Smooth muscle cell (in vitro differentiated cells): ENCODE measurements around the gene TRIM29. TPM values are rescaled to one million over a fixed set of nuclear protein-coding genes. Genes with fewer than 3 reads are reported as not detected.

ENCODE experiments used
- DNase-seq: peaks from one replicate; lab custom pipeline; 2025; ENCODE audit not compliant: unreplicated experiment; lab: John Stamatoyannopoulos, UW
- H2AFZ ChIP-seq: fragments of 200-600 bp; sonication (generic); 2 replicates; pipeline ENCODE4 v1.6.0; 2016; ENCODE audit warnings: antibody characterized with exemption, low read depth, mild to moderate bottlenecking
- H3F3A ChIP-seq: fragments of 200-600 bp; sonication (generic); 2 replicates; pipeline ENCODE4 v1.6.0; 2017; ENCODE audit warnings: antibody characterized with exemption, low read depth
- H3K27ac ChIP-seq: fragments of 200-600 bp; sonication (generic); 2 replicates; pipeline ENCODE4 v1.5.1; 2016; ENCODE audit warnings: low read depth, mild to moderate bottlenecking
- H3K27me3 ChIP-seq: fragments of 200-600 bp; sonication (generic); 2 replicates; pipeline ENCODE4 v1.6.1; 2016; ENCODE audit warnings: low read depth, mild to moderate bottlenecking
- H3K36me3 ChIP-seq: fragments of 200-600 bp; sonication (generic); 2 replicates; pipeline ENCODE4 v1.5.1; 2016; ENCODE audit warnings: low read depth
- H3K4me1 ChIP-seq: fragments of 200-600 bp; sonication (generic); 2 replicates; pipeline ENCODE4 v1.5.1; 2016; ENCODE audit warnings: low read depth
- H3K4me2 ChIP-seq: fragments of 200-600 bp; sonication (generic); 2 replicates; pipeline ENCODE4 v1.6.0; 2016; ENCODE audit warnings: mild to moderate bottlenecking
- H3K4me3 ChIP-seq: fragments of 200-600 bp; sonication (generic); 2 replicates; pipeline ENCODE4 v1.5.1; 2016; ENCODE audit warnings: mild to moderate bottlenecking
- H3K79me2 ChIP-seq: fragments of 200-600 bp; sonication (generic); 2 replicates; pipeline ENCODE4 v1.6.0; 2016; ENCODE audit warnings: low read depth, mild to moderate bottlenecking
- H3K9ac ChIP-seq: fragments of 200-600 bp; sonication (generic); 2 replicates; pipeline ENCODE4 v1.6.0; 2016; ENCODE audit warnings: low read depth
- H3K9me3 ChIP-seq: fragments of 200-600 bp; sonication (generic); replicated peaks from 2 replicates; pipeline ENCODE4 v1.5.1; 2016; ENCODE audit warnings: low read depth
- H4K20me1 ChIP-seq: fragments of 200-600 bp; sonication (generic); 2 replicates; pipeline ENCODE4 v1.6.0; 2016; ENCODE audit warnings: low read depth
- CTCF ChIP-seq: fragments of 200-600 bp; sonication (generic); IDR thresholded peaks from 2 replicates; pipeline ENCODE4 v1.5.1; 2017; ENCODE audit warnings: borderline replicate concordance, mild to moderate bottlenecking, antibody characterized with exemption; ENCODE audit not compliant: insufficient read depth, poor library complexity, severe bottlenecking
- WGBS: methylation state at CpG from one replicate; pipeline ENCODE4 v1.1.7; 2016; ENCODE audit warnings: low lambda C conversion rate; 5-methylcytosine and 5-hydroxymethylcytosine counted together
- polyA plus RNA-seq: library from polyadenylated mRNA; unstranded; fragments of >200 nt; fragmentation: Nextera tagmentation; extraction: Ambion mirVana; gene quantifications from 2 replicates; pipeline ENCODE4 v1.2.1, GENCODE V29; 2016
- total RNA-seq: library from RNA; depleted of rRNA; stranded (reverse); fragments of >200 nt; gene quantifications from 2 replicates; pipeline ENCODE4 v1.2.3, GENCODE V29; 2014

The TRIM29 gene
- total and polyA plus RNA-seq, 2 experiments from 2014 or later, result 20.6 to 37.1 TPM

- H3K36me3 ChIP-seq, result no peaks in the 10 kb centered on the region
- H3K27me3 ChIP-seq, result peaks cover 5% of the 10 kb centered on the region
- no peaks in the 10 kb centered on the region for H3K4me1 ChIP-seq
- no peaks in the 10 kb centered on the region for H3K9me3 ChIP-seq
- H3K9ac ChIP-seq, result no peak overlapping the region
- H3K4me3 ChIP-seq, result no peak overlapping the region
- DNase-seq, result no peak
- H3K79me2 ChIP-seq, result no peaks in the 10 kb centered on the region
- WGBS, result 81% methylated on average over 9 of the region's 9 CpGs
- H4K20me1 ChIP-seq, result no peaks in the 10 kb centered on the region
- H2AFZ ChIP-seq, result no peak overlapping the region
- no peak overlapping the region for H3K4me2 ChIP-seq
- no peak overlapping the region for H3K27ac ChIP-seq
- no peak for TF ChIP-seq CTCF
- H3F3A ChIP-seq, result no peaks in the 10 kb centered on the region
Measured at GRCh38 chr11:120086651-120087050, 51.3 kb downstream of the TRIM29 start.

GRCh38 chr11:120079750-120080610 lies 57.9 kb downstream of the TRIM29 start:
- no peak overlapping the region for H3K27ac ChIP-seq
- peak; percentile 48 for TF ChIP-seq CTCF
- no peaks in the 10 kb centered on the region for H3K36me3 ChIP-seq
- 57% methylated on average over 18 of the region's 18 CpGs for WGBS
- no peak overlapping the region for H3K4me2 ChIP-seq
- H3K27me3 ChIP-seq, result no peaks in the 10 kb centered on the region
- no peaks in the 10 kb centered on the region for H3F3A ChIP-seq
- H2AFZ ChIP-seq, result no peak overlapping the region
- no peak overlapping the region for H3K9ac ChIP-seq
- H3K79me2 ChIP-seq, result no peaks in the 10 kb centered on the region
- no peaks in the 10 kb centered on the region for H3K4me1 ChIP-seq
- H3K9me3 ChIP-seq, result no peaks in the 10 kb centered on the region
- DNase-seq, result no peak
- H3K4me3 ChIP-seq, result no peak overlapping the region
- no peaks in the 10 kb centered on the region for H4K20me1 ChIP-seq

- no peak for TF ChIP-seq CTCF
- no peaks in the 10 kb centered on the region for H3K79me2 ChIP-seq
- H3K27ac ChIP-seq, result no peak overlapping the region
- H3K4me2 ChIP-seq, result no peak overlapping the region
- no peaks in the 10 kb centered on the region for H3K4me1 ChIP-seq
- H3K4me3 ChIP-seq, result no peak overlapping the region
- H2AFZ ChIP-seq, result no peak overlapping the region
- H3K27me3 ChIP-seq, result no peaks in the 10 kb centered on the region
- H3K36me3 ChIP-seq, result no peaks in the 10 kb centered on the region
- WGBS, result 44% methylated on average over 5 of the region's 5 CpGs
- no peaks in the 10 kb centered on the region for H3K9me3 ChIP-seq
- no peak for DNase-seq
- no peaks in the 10 kb centered on the region for H3F3A ChIP-seq
- H3K9ac ChIP-seq, result no peak overlapping the region
- no peaks in the 10 kb centered on the region for H4K20me1 ChIP-seq
Measured at GRCh38 chr11:120078397-120078796, 59.5 kb downstream of the TRIM29 start.

GRCh38 chr11:120074076-120074475 lies 63.8 kb downstream of the TRIM29 start:
- Histone ChIP-seq H3F3A (no peaks in the 10 kb centered on the region), H4K20me1 (no peaks in the 10 kb centered on the region), H3K27me3 (no peaks in the 10 kb centered on the region), H3K9ac (no peak overlapping the region), H3K36me3 (no peaks in the 10 kb centered on the region), H3K9me3 (no peaks in the 10 kb centered on the region), H2AFZ (no peak overlapping the region), H3K79me2 (no peaks in the 10 kb centered on the region), H3K4me2 (no peak overlapping the region), H3K4me3 (no peak overlapping the region), H3K4me1 (no peaks in the 10 kb centered on the region), H3K27ac (no peak overlapping the region)
- no peak for TF ChIP-seq CTCF
- WGBS, result 93% methylated on average over 3 of the region's 3 CpGs
- DNase-seq, result no peak
